ENCODE measurements around the gene AFF3.

AFF3 gene

DNA sequence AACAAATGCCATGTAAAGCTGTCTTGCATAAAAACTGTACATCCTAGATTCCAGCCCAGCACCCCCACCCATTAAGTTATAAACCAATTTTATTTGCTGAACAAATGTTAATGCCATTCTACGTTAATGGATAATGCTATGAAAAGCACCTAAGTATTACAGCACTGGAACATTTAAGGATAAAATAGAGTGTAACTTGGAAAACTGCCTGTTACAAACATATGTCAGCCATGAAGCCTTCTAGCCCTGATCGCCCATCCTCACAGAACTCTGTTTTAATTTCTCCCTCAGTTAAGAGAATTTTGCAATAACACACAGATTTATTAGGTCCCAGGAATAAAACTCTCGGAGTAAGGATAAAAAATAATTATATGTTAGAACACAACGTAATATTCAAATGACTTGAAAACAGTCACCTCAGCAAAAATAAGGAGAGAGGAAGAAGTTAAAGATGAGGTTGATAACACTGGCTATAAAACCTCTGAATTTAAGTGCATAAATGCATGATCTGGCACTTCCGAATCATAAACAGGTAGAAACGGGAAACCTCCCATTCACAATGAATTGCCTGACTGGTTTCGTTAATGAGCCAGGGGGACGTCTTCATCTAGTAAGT is 308.7 kb downstream of the AFF3 start:
- TF ChIP-seq TOX (CRISPR knock-in tag; IDR thresholded peaks at IDR 0.05; ENCODE audit: borderline replicate concordance) (no peak), ZC3H10 (CRISPR knock-in tag; IDR thresholded peaks at IDR 0.05) (no peak), RARB (CRISPR knock-in tag; IDR thresholded peaks at IDR 0.05) (no peak), BACH2 (CRISPR knock-in tag; IDR thresholded peaks at IDR 0.05; ENCODE audit: borderline replicate concordance) (no peak), ZFP30 (CRISPR knock-in tag; IDR thresholded peaks at IDR 0.05) (no peak), ZNF8 (CRISPR knock-in tag; IDR thresholded peaks at IDR 0.05) (no peak), ZNF565 (CRISPR knock-in tag; conservative IDR thresholded peaks at IDR 0.05; ENCODE audit: low read depth) (no peak), PATZ1 (CRISPR knock-in tag; IDR thresholded peaks at IDR 0.05; ENCODE audit: borderline replicate concordance) (no peak), TCF4 (CRISPR knock-in tag; IDR thresholded peaks at IDR 0.05; ENCODE audit: borderline replicate concordance) (no peak), CSDC2 (CRISPR knock-in tag; IDR thresholded peaks at IDR 0.05) (no peak), ISL1 (CRISPR knock-in tag; IDR thresholded peaks at IDR 0.05) (no peak)
- TF ChIP-seq, protein P1, sequence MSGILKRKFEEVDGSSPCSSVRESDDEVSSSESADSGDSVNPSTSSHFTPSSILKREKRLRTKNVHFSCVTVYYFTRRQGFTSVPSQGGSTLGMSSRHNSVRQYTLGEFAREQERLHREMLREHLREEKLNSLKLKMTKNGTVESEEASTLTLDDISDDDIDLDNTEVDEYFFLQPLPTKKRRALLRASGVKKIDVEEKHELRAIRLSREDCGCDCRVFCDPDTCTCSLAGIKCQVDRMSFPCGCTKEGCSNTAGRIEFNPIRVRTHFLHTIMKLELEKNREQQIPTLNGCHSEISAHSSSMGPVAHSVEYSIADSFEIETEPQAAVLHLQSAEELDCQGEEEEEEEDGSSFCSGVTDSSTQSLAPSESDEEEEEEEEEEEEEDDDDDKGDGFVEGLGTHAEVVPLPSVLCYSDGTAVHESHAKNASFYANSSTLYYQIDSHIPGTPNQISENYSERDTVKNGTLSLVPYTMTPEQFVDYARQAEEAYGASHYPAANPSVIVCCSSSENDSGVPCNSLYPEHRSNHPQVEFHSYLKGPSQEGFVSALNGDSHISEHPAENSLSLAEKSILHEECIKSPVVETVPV (CRISPR knock-in tag; IDR thresholded peaks at IDR 0.05) = no peak
- TF ChIP-seq, protein P2, sequence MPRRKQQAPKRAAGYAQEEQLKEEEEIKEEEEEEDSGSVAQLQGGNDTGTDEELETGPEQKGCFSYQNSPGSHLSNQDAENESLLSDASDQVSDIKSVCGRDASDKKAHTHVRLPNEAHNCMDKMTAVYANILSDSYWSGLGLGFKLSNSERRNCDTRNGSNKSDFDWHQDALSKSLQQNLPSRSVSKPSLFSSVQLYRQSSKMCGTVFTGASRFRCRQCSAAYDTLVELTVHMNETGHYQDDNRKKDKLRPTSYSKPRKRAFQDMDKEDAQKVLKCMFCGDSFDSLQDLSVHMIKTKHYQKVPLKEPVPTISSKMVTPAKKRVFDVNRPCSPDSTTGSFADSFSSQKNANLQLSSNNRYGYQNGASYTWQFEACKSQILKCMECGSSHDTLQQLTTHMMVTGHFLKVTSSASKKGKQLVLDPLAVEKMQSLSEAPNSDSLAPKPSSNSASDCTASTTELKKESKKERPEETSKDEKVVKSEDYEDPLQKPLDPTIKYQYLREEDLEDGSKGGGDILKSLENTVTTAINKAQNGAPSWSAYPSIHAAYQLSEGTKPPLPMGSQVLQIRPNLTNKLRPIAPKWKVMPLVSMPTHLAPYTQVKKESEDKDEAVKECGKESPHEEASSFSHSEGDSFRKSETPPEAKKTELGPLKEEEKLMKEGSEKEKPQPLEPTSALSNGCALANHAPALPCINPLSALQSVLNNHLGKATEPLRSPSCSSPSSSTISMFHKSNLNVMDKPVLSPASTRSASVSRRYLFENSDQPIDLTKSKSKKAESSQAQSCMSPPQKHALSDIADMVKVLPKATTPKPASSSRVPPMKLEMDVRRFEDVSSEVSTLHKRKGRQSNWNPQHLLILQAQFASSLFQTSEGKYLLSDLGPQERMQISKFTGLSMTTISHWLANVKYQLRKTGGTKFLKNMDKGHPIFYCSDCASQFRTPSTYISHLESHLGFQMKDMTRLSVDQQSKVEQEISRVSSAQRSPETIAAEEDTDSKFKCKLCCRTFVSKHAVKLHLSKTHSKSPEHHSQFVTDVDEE (CRISPR knock-in tag; IDR thresholded peaks at IDR 0.05) = no peak
- TF ChIP-seq, protein P3, sequence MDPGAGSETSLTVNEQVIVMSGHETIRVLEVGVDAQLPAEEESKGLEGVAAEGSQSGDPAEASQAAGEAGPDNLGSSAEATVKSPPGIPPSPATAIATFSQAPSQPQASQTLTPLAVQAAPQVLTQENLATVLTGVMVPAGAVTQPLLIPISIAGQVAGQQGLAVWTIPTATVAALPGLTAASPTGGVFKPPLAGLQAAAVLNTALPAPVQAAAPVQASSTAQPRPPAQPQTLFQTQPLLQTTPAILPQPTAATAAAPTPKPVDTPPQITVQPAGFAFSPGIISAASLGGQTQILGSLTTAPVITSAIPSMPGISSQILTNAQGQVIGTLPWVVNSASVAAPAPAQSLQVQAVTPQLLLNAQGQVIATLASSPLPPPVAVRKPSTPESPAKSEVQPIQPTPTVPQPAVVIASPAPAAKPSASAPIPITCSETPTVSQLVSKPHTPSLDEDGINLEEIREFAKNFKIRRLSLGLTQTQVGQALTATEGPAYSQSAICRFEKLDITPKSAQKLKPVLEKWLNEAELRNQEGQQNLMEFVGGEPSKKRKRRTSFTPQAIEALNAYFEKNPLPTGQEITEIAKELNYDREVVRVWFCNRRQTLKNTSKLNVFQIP (CRISPR knock-in tag; IDR thresholded peaks at IDR 0.05; ENCODE audit: borderline replicate concordance, low read depth) = no peak
- ATAC-seq = no peak

GRCh38 chr2:99832926-99833325 is 309.5 kb downstream of the AFF3 start:
- no peak for TF ChIP-seq CSDC2 (CRISPR knock-in tag; IDR thresholded peaks at IDR 0.05)
- no peak for TF ChIP-seq BACH2 (CRISPR knock-in tag; IDR thresholded peaks at IDR 0.05; ENCODE audit: borderline replicate concordance)
- no peak for TF ChIP-seq ZC3H10 (CRISPR knock-in tag; IDR thresholded peaks at IDR 0.05)
- no peak for TF ChIP-seq ESRRG (CRISPR knock-in tag; IDR thresholded peaks at IDR 0.05)
- TF ChIP-seq, protein P2 (CRISPR knock-in tag; IDR thresholded peaks at IDR 0.05) = no peak
- TF ChIP-seq RARB (CRISPR knock-in tag; IDR thresholded peaks at IDR 0.05) = no peak
- ATAC-seq = no peak

DNA sequence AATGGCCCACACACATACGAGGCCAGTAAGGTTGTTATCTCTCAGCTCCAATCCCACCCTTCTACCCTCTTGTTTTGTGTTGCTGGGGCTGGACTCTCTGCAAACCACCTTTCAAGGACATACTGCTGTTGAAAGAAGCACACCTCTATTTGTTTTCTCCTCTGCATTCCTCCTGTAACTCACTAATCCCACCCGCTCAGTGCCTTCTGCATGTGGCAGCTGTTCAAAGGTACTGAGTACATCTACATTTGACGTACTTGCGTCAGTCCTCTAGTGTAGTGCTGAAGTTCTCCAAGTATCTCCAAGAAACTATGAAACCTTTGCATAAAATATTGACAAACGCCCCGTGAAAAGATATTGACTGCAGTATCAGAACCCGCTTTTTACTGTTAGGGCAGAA is 310.6 kb downstream of the AFF3 start:
- ATAC-seq = no peak
- TF ChIP-seq PATZ1 (CRISPR knock-in tag; IDR thresholded peaks at IDR 0.05; ENCODE audit: borderline replicate concordance) (no peak), ZC3H10 (CRISPR knock-in tag; IDR thresholded peaks at IDR 0.05) (no peak), PPARA (CRISPR knock-in tag; IDR thresholded peaks at IDR 0.05; ENCODE audit: borderline replicate concordance) (no peak), ARNTL (CRISPR knock-in tag; IDR thresholded peaks at IDR 0.05; ENCODE audit: borderline replicate concordance, low read depth) (no peak), SNAI2 (CRISPR knock-in tag; IDR thresholded peaks at IDR 0.05) (no peak), TOX (CRISPR knock-in tag; IDR thresholded peaks at IDR 0.05; ENCODE audit: borderline replicate concordance) (no peak), CREB5 (CRISPR knock-in tag; IDR thresholded peaks at IDR 0.05; ENCODE audit: low read depth) (no peak), ZNF70 (CRISPR knock-in tag; IDR thresholded peaks at IDR 0.05) (no peak), ZNF565 (CRISPR knock-in tag; conservative IDR thresholded peaks at IDR 0.05; ENCODE audit: low read depth) (no peak), TCF4 (CRISPR knock-in tag; IDR thresholded peaks at IDR 0.05; ENCODE audit: borderline replicate concordance) (no peak)
- TF ChIP-seq, protein P1 (CRISPR knock-in tag; IDR thresholded peaks at IDR 0.05) = no peak

Measured in SK-N-SH treated with all-trans-retinoic acid at 6 μM for 48 hours (cell line).